ENCODE results near the gene OR11H6.
"Not testable (repeated sequence)": the region's sequence is repeated elsewhere in the genome, so short reads cannot be mapped to it uniquely, and the experiment has no call there.

Gene OR11H6

GRCh38 chr14:20264361-20264760 is 40.9 kb downstream of the OR11H6 start:
- DNase-seq (ENCODE audit: low read depth) = not testable (repeated sequence)

DNA sequence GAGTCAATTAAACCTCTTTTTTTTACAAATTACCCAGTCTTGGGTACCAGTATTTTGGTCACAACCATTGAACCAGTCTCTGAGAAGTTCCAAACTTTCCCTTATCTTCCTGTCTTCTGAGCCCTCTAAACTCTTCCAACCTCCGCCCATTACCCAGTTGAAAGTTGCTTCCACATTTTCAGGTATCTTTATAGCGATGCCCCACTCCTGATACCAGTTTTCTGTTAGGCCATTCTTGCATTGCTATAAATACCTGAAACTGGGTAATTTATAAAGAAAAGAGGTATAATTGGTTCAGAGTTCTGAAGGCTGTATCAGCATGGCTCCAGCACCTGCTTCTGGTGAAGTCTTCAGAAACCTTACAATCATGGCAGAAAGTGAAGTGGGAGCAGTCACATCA is 50.6 kb downstream of the OR11H6 start:
- no peak for DNase-seq (ENCODE audit: low read depth)
